ENCODE data around the gene RERG. TPM values are rescaled to one million over a fixed set of nuclear protein-coding genes. Genes with fewer than 3 reads are reported as not detected.

Gene RERG
- total and polyA plus RNA-seq, 7 donors: 1.6 to 3.1 (median 2.3) TPM

- no peaks in the 10 kb centered on the region for H3K9me3 ChIP-seq
- no peak overlapping the region for H3K27ac ChIP-seq
- DNase-seq (no peak), ATAC-seq (no peak)
- H3K4me3 ChIP-seq: no peak overlapping the region
- no peaks in the 10 kb centered on the region for H3K36me3 ChIP-seq (ENCODE audit: insufficient read depth in 1 of 2, low read depth in 1 of 2)
- peaks cover 0 to 9% (median 0%) of the 10 kb centered on the region in 3 donors for H3K27me3 ChIP-seq (ENCODE audit: insufficient read depth in 3 of 3, low read length in 2 of 3)
- TF ChIP-seq CTCF (IDR thresholded peaks at IDR 0.05): no peak
- H3K4me1 ChIP-seq: no peaks in the 10 kb centered on the region
- intact Hi-C loops (cut with DNase I): loop anchor here in 1 of 2 donors (5.0 to 10.0 kb wide), 2 partner anchors 64 to 371 kb away; partner anchors contain the start of gene ART4
- WGBS, 3 donors: 63 to 71% (median 69%) methylated on average over 5 of the region's 5 CpGs
Measured at GRCh38 chr12:15216036-15216889, 5.0 kb downstream of the RERG start.

GRCh38 chr12:15214851-15215601, 6.2 kb downstream of the RERG start:
- no peaks in the 10 kb centered on the region for H3K4me1 ChIP-seq
- intact Hi-C loops (cut with DNase I): loop anchor here in 1 of 2 donors (5.0 to 10.0 kb wide), 2 partner anchors 63 to 370 kb away; partner anchors contain the start of gene ART4
- TF ChIP-seq CTCF (IDR thresholded peaks at IDR 0.05): no peak
- DNase-seq (no peak), ATAC-seq (no peak)
- H3K4me3 ChIP-seq: no peak overlapping the region
- H3K27me3 ChIP-seq (ENCODE audit: insufficient read depth in 3 of 3, low read length in 2 of 3): peaks cover 0 to 6% (median 0%) of the 10 kb centered on the region in 3 donors
- H3K27ac ChIP-seq: no peak overlapping the region
- WGBS, 3 donors: 48 to 59% (median 58%) methylated on average over 6 of the region's 6 CpGs
- no peaks in the 10 kb centered on the region for H3K36me3 ChIP-seq (ENCODE audit: insufficient read depth in 1 of 2, low read depth in 1 of 2)
- H3K9me3 ChIP-seq: no peaks in the 10 kb centered on the region

- ATAC-seq (no peak), DNase-seq (no peak)
- intact Hi-C loops (cut with DNase I): loop anchor here in 1 of 2 donors (10.0 kb wide), 1 partner anchor 368 kb away; the partner anchor contains the start of gene ART4
- 60 to 66% (median 61%) methylated on average over 2 of the region's 2 CpGs for WGBS, 3 donors
- Histone ChIP-seq H3K36me3 (ENCODE audit: insufficient read depth in 1 of 2, low read depth in 1 of 2) (no peaks in the 10 kb centered on the region), H3K4me3 (no peak overlapping the region), H3K4me1 (no peaks in the 10 kb centered on the region), H3K9me3 (no peaks in the 10 kb centered on the region), H3K27me3 (ENCODE audit: insufficient read depth in 3 of 3, low read length in 2 of 3) (peaks cover 0 to 3% (median 0%) of the 10 kb centered on the region in 3 donors), H3K27ac (no peak overlapping the region)
- no peak for TF ChIP-seq CTCF (IDR thresholded peaks at IDR 0.05)
Measured at GRCh38 chr12:15212930-15213329, 8.3 kb downstream of the RERG start.

- WGBS, 3 donors: 36 to 49% (median 37%) methylated on average over 1 of the region's 1 CpG
Measured at GRCh38 chr12:15209782-15210181, 11.4 kb downstream of the RERG start.

More at GRCh38 chr12:15209782-15210181, 11.4 kb downstream of the RERG start:
- Histone ChIP-seq H3K4me3 (no peak overlapping the region), H3K27me3 (ENCODE audit: insufficient read depth in 3 of 3, low read length in 2 of 3) (peaks cover 0 to 3% (median 0%) of the 10 kb centered on the region in 3 donors), H3K9me3 (no peaks in the 10 kb centered on the region), H3K36me3 (ENCODE audit: insufficient read depth in 1 of 2, low read depth in 1 of 2) (no peaks in the 10 kb centered on the region), H3K4me1 (no peaks in the 10 kb centered on the region), H3K27ac (no peak overlapping the region)
- ATAC-seq (peak in 3 of 4 donors; percentile 55 to 71 (median 65)), DNase-seq (no peak)
- intact Hi-C loops (cut with DNase I): loop anchor here in 1 of 2 donors (10.0 kb wide), 1 partner anchor 365 kb away; the partner anchor contains the start of gene ART4
- TF ChIP-seq CTCF (IDR thresholded peaks at IDR 0.05): no peak

Data from psoas muscle (tissue), 8 donors.